BJ (cell line): ENCODE data around the gene OSTF1. TPM values are rescaled to one million over a fixed set of nuclear protein-coding genes. Genes with fewer than 3 reads are reported as not detected.

Experiments
- CTCF ChIA-PET: fragments of 350-600 bp; formaldehyde crosslinking; extraction: SDS; loops from one replicate; lab custom pipeline; 2021; ENCODE audit warnings: antibody characterized with exemption, inconsistent platforms; lab: Yijun Ruan, JAX
- POLR2A ChIA-PET: fragments of 300-600 bp; sonication (Branson Sonifier 250); formaldehyde crosslinking; extraction: SDS; loops from one replicate; lab custom pipeline; 2021; ENCODE audit warnings: antibody characterized with exemption; lab: Charles Lee
- DNase-seq: peaks from one replicate; pipeline ENCODE4 v3.0.0-alpha.2; 2011; ENCODE audit warnings: low read depth
- H3K27me3 ChIP-seq: 2 replicates; pipeline ENCODE4 v1.6.0; 2011; ENCODE audit warnings: low read length; ENCODE audit not compliant: control insufficient read depth, insufficient read depth
- H3K36me3 ChIP-seq: 2 replicates; pipeline ENCODE4 v1.5.1; 2011; ENCODE audit warnings: low read length; ENCODE audit not compliant: control insufficient read depth, insufficient read depth
- H3K4me3 ChIP-seq: 2 replicates; pipeline ENCODE4 v1.5.1; 2011; ENCODE audit warnings: low read depth, mild to moderate bottlenecking, control low read depth, low read length
- polyA plus RNA-seq: library from polyadenylated mRNA; depleted of rRNA; stranded (reverse); fragments of >200 nt; gene quantifications from 2 replicates; pipeline ENCODE4 v1.2.3, GENCODE V29; 2011
- TF ChIP-seq, protein P1 (sequence below): IDR thresholded peaks from 2 replicates; pipeline ENCODE4 v1.5.1; 2011; ENCODE audit warnings: low read depth, mild to moderate bottlenecking, control low read depth, inconsistent platforms, low read length, moderate library complexity; ENCODE audit not compliant: insufficient read depth

The OSTF1 gene
- polyA plus RNA-seq, 1 experiment: 15.5 TPM

- Histone ChIP-seq H3K4me3 (no peak overlapping the region), H3K27me3 (no peaks in the 10 kb centered on the region), H3K36me3 (no peaks in the 10 kb centered on the region)
- POLR2A ChIA-PET: no interaction called here
- TF ChIP-seq, protein P1, sequence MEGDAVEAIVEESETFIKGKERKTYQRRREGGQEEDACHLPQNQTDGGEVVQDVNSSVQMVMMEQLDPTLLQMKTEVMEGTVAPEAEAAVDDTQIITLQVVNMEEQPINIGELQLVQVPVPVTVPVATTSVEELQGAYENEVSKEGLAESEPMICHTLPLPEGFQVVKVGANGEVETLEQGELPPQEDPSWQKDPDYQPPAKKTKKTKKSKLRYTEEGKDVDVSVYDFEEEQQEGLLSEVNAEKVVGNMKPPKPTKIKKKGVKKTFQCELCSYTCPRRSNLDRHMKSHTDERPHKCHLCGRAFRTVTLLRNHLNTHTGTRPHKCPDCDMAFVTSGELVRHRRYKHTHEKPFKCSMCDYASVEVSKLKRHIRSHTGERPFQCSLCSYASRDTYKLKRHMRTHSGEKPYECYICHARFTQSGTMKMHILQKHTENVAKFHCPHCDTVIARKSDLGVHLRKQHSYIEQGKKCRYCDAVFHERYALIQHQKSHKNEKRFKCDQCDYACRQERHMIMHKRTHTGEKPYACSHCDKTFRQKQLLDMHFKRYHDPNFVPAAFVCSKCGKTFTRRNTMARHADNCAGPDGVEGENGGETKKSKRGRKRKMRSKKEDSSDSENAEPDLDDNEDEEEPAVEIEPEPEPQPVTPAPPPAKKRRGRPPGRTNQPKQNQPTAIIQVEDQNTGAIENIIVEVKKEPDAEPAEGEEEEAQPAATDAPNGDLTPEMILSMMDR: no peak
- CTCF ChIA-PET: interaction anchor here (0.6 to 2.6 kb wide), 7 partner anchors 9 to 96 kb away, joined by 3 to 16 read pairs (median 4); partner anchors contain the start of genes NMRK1 and OSTF1
- no peak for DNase-seq
These were observed 96.2 kb downstream of the OSTF1 start for GRCh38 chr9:75184471-75184870.

GRCh38 chr9:75185585-75186170, 97.4 kb downstream of the OSTF1 start:
- Histone ChIP-seq H3K4me3 (no peak overlapping the region), H3K36me3 (no peaks in the 10 kb centered on the region), H3K27me3 (no peaks in the 10 kb centered on the region)
- POLR2A ChIA-PET: no interaction called here
- no peak for DNase-seq
- CTCF ChIA-PET: interaction anchor here (0.6 to 2.6 kb wide), 15 partner anchors 10 to 418 kb away, joined by 3 to 16 read pairs (median 3); partner anchors contain the start of genes NMRK1 and OSTF1
- TF ChIP-seq, protein P1: peak; percentile 70

DNA sequence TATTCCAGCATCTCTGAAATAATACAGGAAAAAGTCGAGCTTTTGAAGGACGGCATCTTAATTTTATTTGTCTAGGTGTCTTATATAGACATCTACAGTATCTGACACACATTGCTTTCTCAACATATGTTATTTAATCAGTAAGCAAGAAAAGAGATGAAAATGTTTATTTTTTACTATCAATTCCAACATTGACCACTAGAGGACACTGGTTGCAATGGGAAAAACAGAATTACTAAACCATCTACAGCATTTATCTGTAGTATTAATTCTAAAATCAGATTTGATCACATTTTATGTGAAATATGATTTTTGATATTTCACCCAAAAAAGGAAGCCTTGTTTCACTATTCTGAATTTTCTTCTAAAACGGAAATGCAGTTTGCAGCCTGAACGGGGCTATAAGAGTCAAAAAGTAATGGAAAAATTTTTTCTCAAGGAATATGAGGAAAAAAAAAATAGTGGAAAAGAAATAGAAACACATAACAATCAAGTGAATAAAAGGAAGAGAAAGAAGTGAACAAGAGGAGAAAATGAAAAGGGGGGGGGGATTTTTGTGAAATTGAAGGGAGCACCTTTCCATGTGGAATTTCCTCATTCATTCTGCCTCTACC, 98.6 kb downstream of the OSTF1 start:
- Histone ChIP-seq H3K36me3 (no peaks in the 10 kb centered on the region), H3K27me3 (no peaks in the 10 kb centered on the region), H3K4me3 (no peak overlapping the region)
- CTCF ChIA-PET: interaction anchor here (1.0 to 2.6 kb wide), 3 partner anchors 11 to 99 kb away, joined by 3 to 16 read pairs (median 7); partner anchors contain the start of genes NMRK1 and OSTF1
- POLR2A ChIA-PET: no interaction called here
- no peak for DNase-seq
- TF ChIP-seq, protein P1: peak; percentile 81

GRCh38 chr9:75188756-75189155, 100.4 kb downstream of the OSTF1 start:
- no peaks in the 10 kb centered on the region for H3K36me3 ChIP-seq
- ChIA-PET CTCF (no interaction called here), POLR2A (no interaction called here)
- TF ChIP-seq, protein P1: no peak
- H3K27me3 ChIP-seq: no peaks in the 10 kb centered on the region
- no peak for DNase-seq
- no peak overlapping the region for H3K4me3 ChIP-seq

- POLR2A ChIA-PET: no interaction called here
These were observed 102.4 kb downstream of the OSTF1 start for GRCh38 chr9:75190762-75191161.

More at GRCh38 chr9:75190762-75191161, 102.4 kb downstream of the OSTF1 start:
- DNase-seq: no peak
- TF ChIP-seq, protein P1: no peak
- no peaks in the 10 kb centered on the region for H3K36me3 ChIP-seq
- H3K4me3 ChIP-seq: no peak overlapping the region
- H3K27me3 ChIP-seq: no peaks in the 10 kb centered on the region
- CTCF ChIA-PET: no interaction called here
